K562 (cell line): ENCODE data around the gene TIMP2. TPM values are rescaled to one million over a fixed set of nuclear protein-coding genes. Genes with fewer than 3 reads are reported as not detected.

Experiments
- ATAC-seq: fragments of 200-7000 bp; cut with Tn5 transposase; 3 replicates; pipeline ENCODE4 v1.9.1; 2020; ENCODE audit warnings: moderate library complexity
- BruUV-seq: library from RNA; stranded (reverse); fragments of 400-500 nt; replicated peaks from 2 replicates; lab custom pipeline; 2021; lab: Mats Ljungman, UMichigan
- CTCF ChIA-PET: fragments of 300-600 bp; formaldehyde crosslinking; extraction: SDS; loops from one replicate; lab custom pipeline; 2021; ENCODE audit warnings: low intra/inter-chr PET ratio; lab: Yijun Ruan, JAX
- POLR2A ChIA-PET: fragments of 300-600, 350-650 bp; sonication (Branson Sonifier 250); formaldehyde crosslinking; extraction: SDS; loops from one replicate; lab custom pipeline; 2021; ENCODE audit warnings: antibody characterized with exemption, inconsistent platforms; lab: Yijun Ruan, JAX
- DNase-seq, 4 experiments: peaks; one replicate each; pipeline versions ENCODE4 v3.0.0 to v3.0.0-alpha.2; 2011 to 2018; ENCODE audit warnings: low spot score in 3 of 4, mixed read lengths in 3 of 4; ENCODE audit errors: extremely low read depth in 1 of 4
- FAIRE-seq: peaks from 2 replicates; lab custom pipeline; 2011; peaks lifted over from hg19 to GRCh38; lab: Jason Lieb, UNC
- H2AFZ ChIP-seq: 2 replicates; pipeline ENCODE4 v1.6.0; 2011; ENCODE audit warnings: low read depth, low read length, control low read depth, inconsistent platforms
- H3K27ac ChIP-seq: fragments of 200-600 bp; 3 replicates; pipeline ENCODE4 v1.8.0; 2011; ENCODE audit warnings: low read depth, mild to moderate bottlenecking, control low read depth, inconsistent platforms, low read length, moderate library complexity, mixed read lengths; ENCODE audit errors: extremely low read depth
- H3K27me3 ChIP-seq, 2 experiments: fragments of 300-600 bp in 1 of 2; 2 replicates in 1 of 2; 3 replicates in 1 of 2; pipeline versions ENCODE4 v1.6.0 to v1.8.0; 2011; ENCODE audit warnings: inconsistent platforms in 2 of 2, low read length in 2 of 2, mild to moderate bottlenecking in 1 of 2, mixed read lengths in 1 of 2, moderate library complexity in 1 of 2; ENCODE audit not compliant: control insufficient read depth in 2 of 2, insufficient read depth in 2 of 2
- H3K36me3 ChIP-seq: fragments of 300-600 bp; 3 replicates; pipeline ENCODE4 v1.8.0; 2011; ENCODE audit warnings: mild to moderate bottlenecking, low read length, inconsistent platforms; ENCODE audit not compliant: control insufficient read depth, insufficient read depth
- H3K4me1 ChIP-seq, 2 experiments: fragments of 200-600 bp in 1 of 2; replicated peaks in 1 of 2; 2 replicates in 1 of 2; 3 replicates in 1 of 2; pipeline versions ENCODE4 v1.5.1 to v1.8.0; 2011; ENCODE audit warnings: inconsistent platforms in 2 of 2, low read length in 2 of 2, mild to moderate bottlenecking in 1 of 2, mixed read lengths in 1 of 2, moderate library complexity in 1 of 2; ENCODE audit not compliant: control insufficient read depth in 2 of 2, insufficient read depth in 2 of 2
- H3K4me2 ChIP-seq: 2 replicates; pipeline ENCODE4 v1.6.1; 2011; ENCODE audit warnings: low read length, control low read depth, inconsistent platforms, mixed read lengths; ENCODE audit not compliant: insufficient read depth
- H3K4me3 ChIP-seq: fragments of 200-600 bp; sonication (generic), shearing (Covaris generic); 2 replicates; pipeline ENCODE4 v1.5.1; 2016; ENCODE audit warnings: control low read depth, inconsistent platforms
- H3K79me2 ChIP-seq: fragments of 200-600 bp; 3 replicates; pipeline ENCODE4 v1.8.0; 2011; ENCODE audit warnings: low read length, inconsistent platforms; ENCODE audit not compliant: control insufficient read depth, insufficient read depth
- H3K9ac ChIP-seq, 2 experiments: 2 replicates each; pipeline versions ENCODE4 v1.6.0 to v1.6.1; 2011; ENCODE audit warnings: low read depth in 2 of 2, low read length in 2 of 2, control low read depth in 1 of 2, inconsistent platforms in 1 of 2, mild to moderate bottlenecking in 1 of 2, mixed read lengths in 1 of 2; ENCODE audit not compliant: insufficient read depth in 1 of 2
- H3K9me1 ChIP-seq: one replicate; pipeline ENCODE4 v1.6.0; 2011; ENCODE audit warnings: inconsistent platforms, mild to moderate bottlenecking, low read length, moderate library complexity; ENCODE audit not compliant: control insufficient read depth, insufficient read depth
- H3K9me3 ChIP-seq: replicated peaks from 2 replicates; pipeline ENCODE4 v1.5.1; 2011; ENCODE audit warnings: low read depth, low read length, inconsistent platforms; ENCODE audit not compliant: control insufficient read depth, insufficient read depth
- H4K20me1 ChIP-seq: replicated peaks from 2 replicates; pipeline ENCODE4 v1.6.1; 2011; ENCODE audit warnings: low read length, inconsistent platforms, mixed read lengths; ENCODE audit not compliant: control insufficient read depth, insufficient read depth
- CREB5 ChIP-seq: fragments of 250-450 bp; sonication (Bioruptor Pico); IDR thresholded peaks from 2 replicates; pipeline ENCODE4 v1.5.0; 2020; ENCODE audit warnings: mild to moderate bottlenecking
- HNRNPUL1 ChIP-seq: fragments of 200-400 bp; formaldehyde crosslinking; IDR thresholded peaks from 2 replicates; pipeline ENCODE4 v1.6.1; 2017; ENCODE audit warnings: low read length
- KLF16 ChIP-seq: IDR thresholded peaks from 2 replicates; pipeline ENCODE4 v1.6.1; 2016; ENCODE audit warnings: antibody characterized with exemption
- MBD2 ChIP-seq: sonication (generic); IDR thresholded peaks from 2 replicates; pipeline ENCODE4 v1.6.1; 2016; ENCODE audit warnings: low read depth, borderline replicate concordance
- ZBTB2 ChIP-seq: fragments of 450-650 bp; IDR thresholded peaks from 2 replicates; pipeline ENCODE4 v1.6.1; 2016; ENCODE audit warnings: antibody characterized with exemption
- ZNF639 ChIP-seq, 2 experiments: fragments of 200-800 bp in 1 of 2; sonication (Bioruptor generic) in 1 of 2; sonication (generic) in 1 of 2; formaldehyde crosslinking in 1 of 2; IDR thresholded peaks in 1 of 2; conservative IDR thresholded peaks in 1 of 2; 2 replicates each; pipeline versions ENCODE4 v1.5.0 to v1.6.1; 2016 to 2020; ENCODE audit warnings: missing compliant biosample characterization in 1 of 2, missing genetic modification characterization in 1 of 2, missing genetic modification reagents in 1 of 2
- WGBS: fragments of 100-300 bp; shearing (Covaris generic); methylation state at CpG from one replicate; pipeline ENCODE4 v1.1.6; 2016; ENCODE audit warnings: low coverage, mixed read lengths; ENCODE audit not compliant: insufficient coverage; ENCODE audit errors: missing lambda C conversion rate; 5-methylcytosine and 5-hydroxymethylcytosine counted together
- in situ Hi-C: fragments of 300-500 bp; cut with MboI; formaldehyde crosslinking; loops from 4 replicates; pipeline ENCODE4 v1.15.0; 2018; ENCODE audit warnings: inconsistent platforms, mixed read lengths
- intact Hi-C: fragments of 100-400 bp; cut with micrococcal nuclease; formaldehyde crosslinking; loops from 2 replicates; pipeline ENCODE4 v1.14.2; 2022
- polyA plus RNA-seq, 8 experiments: library from polyadenylated mRNA; depleted of rRNA in 4 of 8; stranded (reverse) in 5 of 8; unstranded in 3 of 8; fragments of >200 nt; fragmentation: Nextera tagmentation in 2 of 8; fragmentation: Illumina TruSeq in 1 of 8; extraction: Ambion mirVana in 2 of 8; extraction: Trizol in 1 of 8; gene quantifications; 2 replicates each; pipeline versions ENCODE4 v1.2.1 to v1.2.3, GENCODE V29; 2011 to 2014; ENCODE audit warnings: inconsistent platforms in 1 of 8, missing spikeins in 1 of 8
- total RNA-seq, 7 experiments: library from RNA; depleted of rRNA in 6 of 7; stranded (reverse); fragments of >200 nt in 6 of 7; fragmentation: Illumina TruSeq in 2 of 7; extraction: Trizol in 2 of 7; gene quantifications; 2 replicates each; pipeline versions ENCODE4 v1.2.1 to v1.2.3, GENCODE V29; 2011 to 2021; ENCODE audit warnings: low replicate concordance in 1 of 7
- TF ChIP-seq, protein P1 (sequence below): fragments of 250-450 bp; sonication (Bioruptor Pico); IDR thresholded peaks from 2 replicates; pipeline ENCODE4 v1.4.0; 2020; ENCODE audit warnings: mild to moderate bottlenecking, moderate library complexity

The TIMP2 gene
- total and polyA plus RNA-seq, 9 of the 15 experiments (the other 6 are each of a cell fraction or from before 2014, with no cell fraction given), result 0.55 TPM; not detected in 8

- ATAC-seq (no peak), DNase-seq (no peak), FAIRE-seq (no peak)
- BruUV-seq, result no TSS peak
- peaks cover 17% of the 10 kb centered on the region; the same call in 1 of the 2 replicates for H4K20me1 ChIP-seq
- intact Hi-C loops (no loop called here), in situ Hi-C loops (no loop called here)
- no peak overlapping the region for H3K9ac ChIP-seq
- peaks cover 92% of the 10 kb centered on the region for H3K36me3 ChIP-seq
- H3K79me2 ChIP-seq, result peaks cover 7% of the 10 kb centered on the region; the same call in 1 of the 3 replicates
- no peak overlapping the region for H3K4me2 ChIP-seq
- ChIA-PET POLR2A (no interaction called here), CTCF (no interaction called here)
- no peak overlapping the region for H2AFZ ChIP-seq
- TF ChIP-seq, protein P1, sequence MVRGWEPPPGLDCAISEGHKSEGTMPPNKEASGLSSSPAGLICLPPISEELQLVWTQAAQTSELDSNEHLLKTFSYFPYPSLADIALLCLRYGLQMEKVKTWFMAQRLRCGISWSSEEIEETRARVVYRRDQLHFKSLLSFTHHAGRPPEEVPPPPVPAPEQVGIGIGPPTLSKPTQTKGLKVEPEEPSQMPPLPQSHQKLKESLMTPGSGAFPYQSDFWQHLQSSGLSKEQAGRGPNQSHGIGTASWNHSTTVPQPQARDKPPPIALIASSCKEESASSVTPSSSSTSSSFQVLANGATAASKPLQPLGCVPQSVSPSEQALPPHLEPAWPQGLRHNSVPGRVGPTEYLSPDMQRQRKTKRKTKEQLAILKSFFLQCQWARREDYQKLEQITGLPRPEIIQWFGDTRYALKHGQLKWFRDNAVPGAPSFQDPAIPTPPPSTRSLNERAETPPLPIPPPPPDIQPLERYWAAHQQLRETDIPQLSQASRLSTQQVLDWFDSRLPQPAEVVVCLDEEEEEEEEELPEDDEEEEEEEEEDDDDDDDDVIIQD, result no peak
- TF ChIP-seq MBD2 (no peak), ZBTB2 (no peak), ZNF639 (CRISPR knock-in tag; conservative IDR thresholded peaks at IDR 0.05 in 1 of 2, IDR thresholded peaks at IDR 0.05 in 1 of 2) (no peak), CREB5 (no peak), KLF16 (no peak), HNRNPUL1 (no peak)
- peaks cover 4 to 5% of the 10 kb centered on the region in 2 experiments; a peak in 4 of 5 replicates for H3K4me1 ChIP-seq
- H3K9me3 ChIP-seq, result no peaks in the 10 kb centered on the region
- H3K9me1 ChIP-seq, result no peaks in the 10 kb centered on the region
- H3K27ac ChIP-seq, result no peak overlapping the region
- 90% methylated on average over 13 of the region's 13 CpGs for WGBS
- no peak overlapping the region for H3K4me3 ChIP-seq
- H3K27me3 ChIP-seq, result no peaks in the 10 kb centered on the region
Measured at GRCh38 chr17:78820841-78821240, 104.3 kb downstream of the TIMP2 start.
